A673 (cell line): ENCODE data around the gene FAN1. TPM values are rescaled to one million over a fixed set of nuclear protein-coding genes. Genes with fewer than 3 reads are reported as not detected.

ENCODE experiments used
- BruUV-seq: library from RNA; stranded (reverse); fragments of 400-500 nt; replicated peaks from 2 replicates; lab custom pipeline; 2021; lab: Mats Ljungman, UMichigan
- CTCF ChIA-PET: fragments of 300-600 bp; sonication (Branson Sonifier 250); formaldehyde crosslinking; loops from one replicate; lab custom pipeline; 2022; ENCODE audit warnings: antibody characterized with exemption; lab: Charles Lee
- POLR2A ChIA-PET: fragments of 300-600 bp; sonication (Branson Sonifier 250); formaldehyde crosslinking; loops from one replicate; lab custom pipeline; 2022; ENCODE audit warnings: antibody characterized with exemption; ENCODE audit not compliant: low non-redundant PET; lab: Charles Lee
- DNase-seq: peaks from one replicate; pipeline ENCODE4 v3.0.0-alpha.2; 2015; ENCODE audit warnings: low spot score
- H3K27ac ChIP-seq: fragments of 200-600 bp; sonication (generic); 2 replicates; pipeline ENCODE4 v1.5.1; 2016; ENCODE audit warnings: mixed run types, low read depth, mild to moderate bottlenecking, mixed read lengths, antibody characterized with exemption, low read length; ENCODE audit not compliant: poor library complexity, severe bottlenecking
- H3K27me3 ChIP-seq: fragments of 200-600 bp; sonication (generic); replicated peaks from 2 replicates; pipeline ENCODE4 v1.6.1; 2017; ENCODE audit warnings: mixed run types, low read depth, mild to moderate bottlenecking, mixed read lengths, antibody characterized with exemption, low read length; ENCODE audit not compliant: insufficient read depth, poor library complexity
- H3K36me3 ChIP-seq: fragments of 200-600 bp; sonication (generic); 2 replicates; pipeline ENCODE4 v1.6.1; 2016; ENCODE audit warnings: mixed run types, mild to moderate bottlenecking, mixed read lengths, antibody characterized with exemption, low read length; ENCODE audit not compliant: insufficient read depth, poor library complexity, severe bottlenecking
- H3K4me1 ChIP-seq: fragments of 200-600 bp; sonication (generic); 2 replicates; pipeline ENCODE4 v1.6.1; 2017; ENCODE audit warnings: mixed run types, mild to moderate bottlenecking, mixed read lengths, antibody characterized with exemption, low read length; ENCODE audit not compliant: insufficient read depth, poor library complexity, severe bottlenecking
- H3K4me3 ChIP-seq: fragments of 200-600 bp; sonication (generic); 2 replicates; pipeline ENCODE4 v1.5.1; 2016; ENCODE audit warnings: low read depth, mixed run types, mild to moderate bottlenecking, mixed read lengths, low read length; ENCODE audit not compliant: poor library complexity, severe bottlenecking
- H3K9me3 ChIP-seq: fragments of 200-600 bp; sonication (generic); 2 replicates; pipeline ENCODE4 v1.6.1; 2016; ENCODE audit warnings: mixed run types, low read depth, mild to moderate bottlenecking, mixed read lengths, antibody characterized with exemption, low read length; ENCODE audit not compliant: poor library complexity, severe bottlenecking
- EZH2 ChIP-seq: fragments of 200-600 bp; sonication (generic); IDR thresholded peaks from 2 replicates; pipeline ENCODE4 v1.6.1; 2017; ENCODE audit warnings: borderline replicate concordance, low read depth, mild to moderate bottlenecking, mixed read lengths, antibody characterized with exemption, low read length; ENCODE audit not compliant: poor library complexity, severe bottlenecking
- intact Hi-C: fragments of 100-400 bp; cut with micrococcal nuclease; formaldehyde crosslinking; loops from one replicate; pipeline ENCODE4 v1.10.0; 2022; ENCODE audit not compliant: unreplicated experiment
- total RNA-seq: library from RNA; stranded (reverse); gene quantifications from 2 replicates; pipeline ENCODE4 v1.2.3, GENCODE V29; 2021
- TF ChIP-seq, protein P1 (sequence below): fragments of 300-800, 200-600 bp; sonication (generic); conservative IDR thresholded peaks from 2 replicates; pipeline ENCODE4 v1.5.1; 2017; ENCODE audit warnings: low read depth, mild to moderate bottlenecking, antibody characterized with exemption, low read length, moderate library complexity, mixed read lengths

Gene FAN1
- total RNA-seq, 1 experiment from 2014 or later, result 36.2 TPM

DNA sequence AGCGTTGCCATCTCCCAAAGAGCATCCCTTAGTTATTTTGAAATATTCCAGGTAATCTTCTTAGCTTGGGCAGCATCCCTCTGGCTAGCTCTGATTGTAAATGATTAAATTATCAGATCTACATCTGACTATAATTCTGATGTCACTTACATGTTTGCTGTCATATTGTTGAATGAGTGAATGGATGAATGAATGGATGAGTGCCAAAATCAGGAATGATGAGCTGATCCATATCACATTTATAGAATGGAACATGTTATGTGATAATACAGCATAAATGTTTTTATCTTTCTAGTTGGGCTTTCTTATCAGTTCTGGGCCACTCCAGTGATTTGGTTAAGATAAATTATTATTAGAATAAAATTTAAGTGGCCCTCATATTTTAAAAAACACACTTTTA is 14.0 kb downstream of the FAN1 start:
- DNase-seq, result no peak

DNA sequence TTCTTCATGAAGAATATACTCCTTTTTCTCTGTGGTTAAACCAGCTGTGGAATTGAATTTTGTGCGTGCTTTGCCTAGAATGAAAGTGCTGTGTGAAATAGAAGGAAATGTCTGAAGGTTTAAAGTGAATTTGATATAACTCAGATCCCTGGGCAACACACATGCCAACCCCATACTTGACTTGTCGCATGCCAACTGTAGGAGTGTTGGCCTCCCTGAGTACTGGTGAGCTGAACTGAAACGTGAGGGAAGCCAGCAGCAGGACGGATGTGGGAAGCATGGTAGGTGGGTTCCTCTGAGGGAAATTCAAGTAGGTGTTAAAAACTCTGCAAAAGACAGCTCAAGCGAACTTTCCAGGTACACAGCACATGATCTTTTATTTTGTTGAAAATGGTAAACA is 14.7 kb downstream of the FAN1 start:
- H3K27me3 ChIP-seq, result no peaks in the 10 kb centered on the region
- H3K4me1 ChIP-seq, result no peaks in the 10 kb centered on the region
- DNase-seq, result no peak
- peaks cover 81% of the 10 kb centered on the region for H3K36me3 ChIP-seq
- H3K27ac ChIP-seq, result no peak overlapping the region
- BruUV-seq, result no TSS peak
- POLR2A ChIA-PET, result no interaction called here
- no peaks in the 10 kb centered on the region for H3K9me3 ChIP-seq
- CTCF ChIA-PET, result no interaction called here
- no peak overlapping the region for H3K4me3 ChIP-seq
- TF ChIP-seq, protein P1, sequence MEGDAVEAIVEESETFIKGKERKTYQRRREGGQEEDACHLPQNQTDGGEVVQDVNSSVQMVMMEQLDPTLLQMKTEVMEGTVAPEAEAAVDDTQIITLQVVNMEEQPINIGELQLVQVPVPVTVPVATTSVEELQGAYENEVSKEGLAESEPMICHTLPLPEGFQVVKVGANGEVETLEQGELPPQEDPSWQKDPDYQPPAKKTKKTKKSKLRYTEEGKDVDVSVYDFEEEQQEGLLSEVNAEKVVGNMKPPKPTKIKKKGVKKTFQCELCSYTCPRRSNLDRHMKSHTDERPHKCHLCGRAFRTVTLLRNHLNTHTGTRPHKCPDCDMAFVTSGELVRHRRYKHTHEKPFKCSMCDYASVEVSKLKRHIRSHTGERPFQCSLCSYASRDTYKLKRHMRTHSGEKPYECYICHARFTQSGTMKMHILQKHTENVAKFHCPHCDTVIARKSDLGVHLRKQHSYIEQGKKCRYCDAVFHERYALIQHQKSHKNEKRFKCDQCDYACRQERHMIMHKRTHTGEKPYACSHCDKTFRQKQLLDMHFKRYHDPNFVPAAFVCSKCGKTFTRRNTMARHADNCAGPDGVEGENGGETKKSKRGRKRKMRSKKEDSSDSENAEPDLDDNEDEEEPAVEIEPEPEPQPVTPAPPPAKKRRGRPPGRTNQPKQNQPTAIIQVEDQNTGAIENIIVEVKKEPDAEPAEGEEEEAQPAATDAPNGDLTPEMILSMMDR, result no peak
- no peak for TF ChIP-seq EZH2
- intact Hi-C loops, result no loop called here

More for the DNA sequence above, 14.0 kb downstream of the FAN1 start:
- intact Hi-C loops, result no loop called here
- CTCF ChIA-PET, result no interaction called here
- POLR2A ChIA-PET, result no interaction called here
- Histone ChIP-seq H3K4me1 (no peaks in the 10 kb centered on the region), H3K36me3 (peaks cover 76% of the 10 kb centered on the region), H3K4me3 (no peak overlapping the region), H3K27me3 (no peaks in the 10 kb centered on the region), H3K9me3 (no peaks in the 10 kb centered on the region), H3K27ac (no peak overlapping the region)
- TF ChIP-seq, protein P1, result no peak
- TF ChIP-seq EZH2, result no peak
- no TSS peak for BruUV-seq

DNA sequence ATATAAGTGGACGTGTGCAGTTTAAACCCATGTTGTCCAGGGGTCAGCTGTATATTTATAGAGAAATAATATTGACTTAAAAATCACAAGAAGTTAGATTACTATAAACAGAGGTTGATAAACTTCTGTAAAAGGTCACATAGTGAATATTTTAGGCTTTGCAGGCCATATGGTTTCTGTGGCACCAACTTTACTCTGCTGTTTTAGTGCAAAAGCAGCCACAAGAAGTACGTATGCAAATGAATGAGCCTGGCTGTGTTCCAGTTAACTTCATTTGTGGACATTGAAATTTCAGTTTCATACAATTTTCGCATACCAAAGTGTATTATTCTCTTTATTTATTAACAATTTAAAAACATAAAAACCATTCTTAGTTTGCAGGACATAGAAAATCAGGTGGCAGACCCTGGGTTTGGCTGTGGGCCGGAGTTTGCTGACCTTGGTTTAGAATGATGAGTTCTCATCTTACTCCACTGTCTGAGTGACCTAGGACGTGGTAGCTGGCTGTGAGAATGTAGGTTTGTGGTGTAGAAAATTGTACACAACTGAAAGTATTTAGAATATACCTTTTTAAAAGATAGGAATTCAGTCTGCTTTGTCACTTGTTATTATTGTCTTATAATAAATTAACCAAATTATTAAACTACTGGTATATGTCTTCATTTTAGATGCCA is 16.3 kb downstream of the FAN1 start:
- no peak overlapping the region for H3K27ac ChIP-seq
- no peak for DNase-seq
- intact Hi-C loops, result no loop called here
- CTCF ChIA-PET, result no interaction called here
- no peaks in the 10 kb centered on the region for H3K4me1 ChIP-seq
- no peaks in the 10 kb centered on the region for H3K9me3 ChIP-seq
- H3K4me3 ChIP-seq, result no peak overlapping the region
- no peak for TF ChIP-seq EZH2
- TF ChIP-seq, protein P1, result no peak
- BruUV-seq, result no TSS peak
- POLR2A ChIA-PET, result no interaction called here
- H3K36me3 ChIP-seq, result peaks cover 81% of the 10 kb centered on the region
- H3K27me3 ChIP-seq, result no peaks in the 10 kb centered on the region
